Measurements from ENCODE around the gene CDCA5. TPM values are rescaled to one million over a fixed set of nuclear protein-coding genes. Genes with fewer than 3 reads are reported as not detected.
A peak's percentile ranks its signal among the peaks of the same experiment; 100 is the strongest.
"Not testable (repeated sequence)": the region's sequence is repeated elsewhere in the genome, so short reads cannot be mapped to it uniquely, and the experiment has no call there.

Gene CDCA5
- total RNA-seq, 5 donors from 2014 or later (not counting 1 experiment from before 2014, with no cell fraction given) = 1.2 to 4.2 (median 1.7) TPM

DNA sequence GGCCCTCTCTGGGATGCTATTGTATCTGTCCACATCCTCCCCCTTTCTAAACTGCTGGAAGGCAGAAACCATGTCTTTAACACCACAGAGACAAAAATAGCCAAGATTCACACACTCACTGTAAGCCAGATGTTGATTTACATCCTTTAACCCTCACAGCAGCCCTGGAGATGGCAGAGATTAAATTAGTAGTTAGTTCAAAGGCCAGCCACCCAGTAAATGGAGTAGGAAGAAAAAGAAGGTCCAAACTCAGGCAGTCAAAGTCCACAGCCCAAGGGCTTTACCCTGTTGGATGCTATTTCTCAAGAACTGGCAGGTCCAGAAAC is 35.8 kb upstream of the CDCA5 start:
- ChIA-PET POLR2A (no interaction called here), CTCF (no interaction called here)
- ATAC-seq (replicated peaks in 1 of 4) = no peak
- Histone ChIP-seq H3K27ac (ENCODE audit: low read length) (peak overlapping the region; percentile 18), H3K4me1 (ENCODE audit: control insufficient read depth in 1 of 2, extremely low read depth in 1 of 2, insufficient read depth in 2 of 2, low read length in 2 of 2) (peaks cover 13 to 58% of the 10 kb centered on the region in 2 experiments), H3K27me3 (replicated peaks in 1 of 2; ENCODE audit: control insufficient read depth in 2 of 2, extremely low read depth in 1 of 2, insufficient read depth in 2 of 2, low read length in 1 of 2) (no peaks in the 10 kb centered on the region), H3K4me3 (ENCODE audit: control insufficient read depth in 1 of 2, extremely low read depth in 1 of 2, low read length in 1 of 2) (no peak overlapping the region), H3K36me3 (ENCODE audit: control insufficient read depth in 2 of 2, extremely low read depth in 1 of 2, insufficient read depth in 1 of 2, low read length in 1 of 2) (peaks cover 5 to 51% of the 10 kb centered on the region in 2 donors), H3K9me3 (no peaks in the 10 kb centered on the region)
- Mint-ChIP-seq H3K36me3 (peaks cover 44% of the 10 kb centered on the region), H3K9me3 (no peaks in the 10 kb centered on the region), H3K4me3 (peak overlapping the region in 2 of 3 donors; percentile 31 to 96), H3K27ac (no peak overlapping the region), H3K4me1 (peaks cover 47 to 71% (median 63%) of the 10 kb centered on the region in 3 donors), H3K27me3 (no peaks in the 10 kb centered on the region)
- no peak for DNase-seq

- Mint-ChIP-seq H3K27ac (peak overlapping the region; percentile 55 to 93), H3K4me3 (peak overlapping the region in 1 of 3 donors; percentile 28), H3K36me3 (peaks cover 39% of the 10 kb centered on the region), H3K4me1 (peaks cover 42 to 72% (median 61%) of the 10 kb centered on the region in 3 donors)
- ATAC-seq (replicated peaks in 1 of 4); H3K27me3 Mint-ChIP-seq; DNase-seq; H3K9me3 ChIP-seq; H3K9me3 Mint-ChIP-seq; H3K4me3 ChIP-seq (ENCODE audit: control insufficient read depth in 1 of 2, extremely low read depth in 1 of 2, low read length in 1 of 2); POLR2A ChIA-PET; H3K27me3 ChIP-seq (replicated peaks in 1 of 2; ENCODE audit: control insufficient read depth in 2 of 2, extremely low read depth in 1 of 2, insufficient read depth in 2 of 2, low read length in 1 of 2): not testable (repeated sequence)
- Histone ChIP-seq H3K4me1 (ENCODE audit: control insufficient read depth in 1 of 2, extremely low read depth in 1 of 2, insufficient read depth in 2 of 2, low read length in 2 of 2) (peaks cover 13 to 58% of the 10 kb centered on the region in 2 experiments), H3K36me3 (ENCODE audit: control insufficient read depth in 2 of 2, extremely low read depth in 1 of 2, insufficient read depth in 1 of 2, low read length in 1 of 2) (peaks cover 0 to 45% of the 10 kb centered on the region in 2 donors), H3K27ac (ENCODE audit: low read length) (peak overlapping the region; percentile 58)
- CTCF ChIA-PET = interaction anchor here in 1 of 2 donors (0.5 kb wide), 1 partner anchor 213 kb away, joined by 3 read pairs; no protein-coding TSS in a partner anchor
- WGBS (ENCODE audit: insufficient coverage) = 95% methylated on average over 14 of the region's 18 CpGs
Observed at GRCh38 chr11:65118891-65119669, 35.2 kb upstream of the CDCA5 start.

DNA sequence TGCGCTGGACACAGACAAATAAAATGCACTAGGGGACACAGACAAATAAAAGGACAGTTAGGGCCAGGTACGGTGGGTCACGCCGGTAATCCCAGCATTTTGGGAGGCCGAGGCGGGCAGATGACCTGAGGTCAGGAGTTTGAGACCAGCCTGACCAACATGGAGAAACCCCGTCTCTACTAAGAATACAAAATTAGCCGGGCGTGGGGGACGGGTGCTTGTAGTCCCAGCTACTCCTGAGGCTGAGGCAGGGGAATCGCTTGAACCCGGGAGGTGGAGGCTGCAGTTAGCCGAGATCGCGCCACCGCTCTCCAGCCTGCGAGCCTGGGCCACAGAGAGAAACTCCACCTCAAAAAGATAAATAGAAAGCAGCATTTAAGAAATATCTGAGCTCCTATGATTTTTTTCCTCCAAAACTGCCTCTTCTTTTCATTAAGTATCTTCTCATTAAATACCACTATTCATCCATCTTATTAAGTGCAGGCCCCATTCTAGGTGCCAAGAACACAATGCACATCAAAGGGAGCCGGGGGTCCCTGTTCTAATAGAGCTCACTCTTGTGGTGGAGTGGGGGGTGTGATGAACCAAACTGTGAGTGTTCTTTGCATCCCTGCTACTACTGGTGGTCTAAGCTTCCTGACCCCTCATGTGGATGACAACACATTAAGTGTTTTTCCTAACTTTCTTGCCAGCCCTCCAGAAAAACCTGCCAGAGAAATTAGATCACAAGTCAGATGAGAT is 34.4 kb upstream of the CDCA5 start:
- no peak overlapping the region for H3K4me3 ChIP-seq (ENCODE audit: control insufficient read depth in 1 of 2, extremely low read depth in 1 of 2, low read length in 1 of 2)
- H3K27me3 ChIP-seq (replicated peaks in 1 of 2; ENCODE audit: control insufficient read depth in 2 of 2, extremely low read depth in 1 of 2, insufficient read depth in 2 of 2, low read length in 1 of 2) = no peaks in the 10 kb centered on the region
- DNase-seq = no peak
- peak overlapping the region; percentile 93 for H3K27ac Mint-ChIP-seq
- peaks cover 45 to 75% (median 64%) of the 10 kb centered on the region in 3 donors for H3K4me1 Mint-ChIP-seq
- no peaks in the 10 kb centered on the region for H3K9me3 Mint-ChIP-seq
- 94% methylated on average over 13 of the region's 18 CpGs for WGBS (ENCODE audit: insufficient coverage)
- CTCF ChIA-PET = interaction anchor here in 1 of 2 donors (0.5 to 0.6 kb wide), 2 partner anchors 57 to 214 kb away, joined by 3 read pairs; no protein-coding TSS in a partner anchor
- H3K4me1 ChIP-seq (ENCODE audit: control insufficient read depth in 1 of 2, extremely low read depth in 1 of 2, insufficient read depth in 2 of 2, low read length in 2 of 2) = peaks cover 16 to 59% of the 10 kb centered on the region in 2 experiments
- POLR2A ChIA-PET = interaction anchor here (0.6 to 1.7 kb wide), 3 partner anchors 9 to 17 kb away, joined by 4 to 5 read pairs (median 4); partner anchors contain the start of gene SYVN1 (in 1 of the 2)
- H3K9me3 ChIP-seq = no peaks in the 10 kb centered on the region
- H3K36me3 ChIP-seq (ENCODE audit: control insufficient read depth in 2 of 2, extremely low read depth in 1 of 2, insufficient read depth in 1 of 2, low read length in 1 of 2) = peaks cover 0 to 45% of the 10 kb centered on the region in 2 donors
- no peaks in the 10 kb centered on the region for H3K27me3 Mint-ChIP-seq
- peak overlapping the region; percentile 58 for H3K27ac ChIP-seq (ENCODE audit: low read length)
- H3K36me3 Mint-ChIP-seq = peaks cover 38% of the 10 kb centered on the region
- H3K4me3 Mint-ChIP-seq = peak overlapping the region; percentile 86 to 88 (median 87)
- no peak for ATAC-seq (replicated peaks in 1 of 4)

DNA sequence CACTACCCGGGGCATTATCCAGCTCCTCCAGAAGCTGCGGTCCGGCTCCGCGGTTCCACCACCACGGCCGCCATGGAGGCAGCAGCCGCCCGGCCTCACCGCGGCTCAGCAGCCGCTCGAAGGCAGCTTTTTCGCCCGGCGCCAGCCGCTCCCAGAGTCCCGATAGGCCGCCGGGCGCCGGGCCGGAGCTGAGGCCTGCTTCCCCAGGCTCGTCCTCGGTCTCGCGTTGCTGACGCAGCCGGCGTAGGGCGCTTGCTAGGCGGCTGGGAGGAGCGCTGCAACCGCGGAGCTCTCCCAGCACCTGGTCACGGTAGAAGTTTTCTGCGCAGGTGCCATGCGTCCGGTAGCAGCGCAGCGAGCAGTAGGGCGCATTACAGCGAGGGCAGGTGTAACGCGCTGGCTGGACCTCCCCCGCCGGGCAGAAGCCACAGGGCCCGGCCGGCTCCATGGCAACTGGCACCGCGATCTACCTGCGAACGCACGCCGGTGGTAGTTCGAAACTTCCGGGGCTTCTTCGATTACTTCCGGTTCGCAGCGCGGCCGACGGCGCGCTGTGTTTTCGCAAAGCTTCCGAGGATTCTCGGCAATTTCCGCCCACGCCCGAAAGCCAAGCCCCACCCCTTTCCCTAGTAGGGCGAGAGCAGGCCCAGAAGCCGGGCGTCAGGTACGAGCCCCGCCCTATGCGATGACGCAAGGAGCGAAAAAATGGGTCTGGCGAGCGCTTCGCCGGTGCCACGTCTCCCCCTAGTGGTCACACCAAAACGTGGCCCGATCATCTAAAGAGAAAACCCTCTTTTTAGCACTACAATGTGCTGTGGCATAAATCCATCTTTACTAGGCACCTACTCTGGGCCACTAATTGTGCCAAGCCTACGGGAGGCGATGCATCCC is 33.6 kb upstream of the CDCA5 start, which contains the start of gene ZNHIT2:
TSS of gene ZNHIT2 (minus strand) at position 496 of the 891 bp plus-strand sequence. CDS start at position 448, 48 bp downstream.
- under 1% methylated on average over 84 of the region's 89 CpGs for WGBS (ENCODE audit: insufficient coverage)
- peaks cover 0 to 45% of the 10 kb centered on the region in 2 donors for H3K36me3 ChIP-seq (ENCODE audit: control insufficient read depth in 2 of 2, extremely low read depth in 1 of 2, insufficient read depth in 1 of 2, low read length in 1 of 2)
- H3K27me3 Mint-ChIP-seq = no peaks in the 10 kb centered on the region
- ATAC-seq (replicated peaks in 1 of 4) (peak; percentile 71 to 76 (median 74)), DNase-seq (peak; percentile 99 to 100 (median 100))
- no peaks in the 10 kb centered on the region for H3K9me3 Mint-ChIP-seq
- H3K27me3 ChIP-seq (replicated peaks in 1 of 2; ENCODE audit: control insufficient read depth in 2 of 2, extremely low read depth in 1 of 2, insufficient read depth in 2 of 2, low read length in 1 of 2) = no peaks in the 10 kb centered on the region
- peak within 1 kb of the TSS; percentile 83 for H3K27ac ChIP-seq (ENCODE audit: low read length)
- POLR2A ChIA-PET = interaction anchor here (1.0 to 1.7 kb wide), 2 partner anchors 17 to 18 kb away, joined by 4 to 5 read pairs; partner anchors contain the start of gene SYVN1 (in 1 of the 2)
- CTCF ChIA-PET = interaction anchor here in 1 of 2 donors (0.6 to 0.8 kb wide), 4 partner anchors 19 to 193 kb away, joined by 3 to 5 read pairs (median 3); partner anchors contain the start of genes CAPN1 and PPP2R5B
- no peaks in the 10 kb centered on the region for H3K9me3 ChIP-seq
- H3K4me3 Mint-ChIP-seq = peak within 1 kb of the TSS; percentile 86 to 88 (median 87)
- H3K4me1 Mint-ChIP-seq = peaks cover 39 to 73% (median 64%) of the 10 kb centered on the region in 3 donors
- H3K36me3 Mint-ChIP-seq = peaks cover 37% of the 10 kb centered on the region
- H3K27ac Mint-ChIP-seq = peak within 1 kb of the TSS; percentile 93
- peaks cover 19 to 59% of the 10 kb centered on the region in 2 experiments for H3K4me1 ChIP-seq (ENCODE audit: control insufficient read depth in 1 of 2, extremely low read depth in 1 of 2, insufficient read depth in 2 of 2, low read length in 2 of 2)
- peak within 1 kb of the TSS; percentile 73 to 80 for H3K4me3 ChIP-seq (ENCODE audit: control insufficient read depth in 1 of 2, extremely low read depth in 1 of 2, low read length in 1 of 2)

DNA sequence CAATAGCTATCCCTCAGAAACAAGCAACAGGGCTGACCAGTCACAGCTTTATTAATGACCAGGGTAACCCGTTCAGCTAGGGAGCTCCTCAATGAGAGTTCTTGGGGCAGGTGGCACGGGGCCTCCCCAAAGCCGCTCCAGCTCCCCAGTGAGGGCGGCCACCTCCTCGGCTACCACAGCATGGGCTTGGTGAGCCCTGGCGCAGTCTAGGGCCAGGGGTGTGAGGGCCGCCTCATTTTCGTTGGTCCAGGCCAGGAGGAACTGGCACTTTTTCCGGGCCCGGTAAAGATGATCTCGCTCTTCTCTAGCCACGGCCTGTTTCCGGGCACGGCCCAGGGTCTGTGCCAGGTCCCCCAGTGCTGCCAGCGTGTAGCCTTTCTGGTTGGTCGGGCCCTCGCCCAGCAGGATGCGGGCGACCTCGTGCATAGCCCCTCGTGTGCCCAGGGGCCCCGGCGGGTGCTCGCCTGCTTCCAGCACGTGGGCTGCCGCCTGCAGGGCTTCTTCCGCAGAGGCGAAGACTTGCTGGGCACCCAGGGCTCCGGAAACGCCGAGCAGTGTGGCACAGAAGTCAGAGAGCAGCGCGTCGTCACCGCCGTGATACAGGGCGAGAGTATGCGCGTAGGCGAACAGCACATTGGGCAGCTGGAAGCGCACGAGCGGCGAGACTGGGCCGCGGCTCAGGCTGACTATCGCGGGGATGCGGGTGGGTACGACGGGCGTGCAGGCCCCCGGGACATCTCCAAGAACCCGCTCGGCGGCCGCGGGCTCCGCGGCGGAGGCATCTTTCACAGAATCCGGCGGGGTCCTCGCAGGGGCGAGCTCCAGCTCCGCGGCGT is 32.7 kb upstream of the CDCA5 start:
- peak overlapping the region; percentile 90 to 92 for H3K27ac Mint-ChIP-seq
- H3K27ac ChIP-seq (ENCODE audit: low read length) = peak overlapping the region; percentile 83
- POLR2A ChIA-PET = interaction anchor here in 1 of 2 donors (1.7 kb wide), 1 partner anchor 19 kb away, joined by 4 read pairs; no protein-coding TSS in a partner anchor
- H3K9me3 Mint-ChIP-seq = no peaks in the 10 kb centered on the region
- CTCF ChIA-PET = no interaction called here
- peak overlapping the region; percentile 86 to 87 (median 86) for H3K4me3 Mint-ChIP-seq
- no peaks in the 10 kb centered on the region for H3K27me3 ChIP-seq (replicated peaks in 1 of 2; ENCODE audit: control insufficient read depth in 2 of 2, extremely low read depth in 1 of 2, insufficient read depth in 2 of 2, low read length in 1 of 2)
- peak; percentile 10 to 21 (median 14) for ATAC-seq (replicated peaks in 1 of 4)
- DNase-seq = peak in 33 of 35 experiments; percentile 37 to 75 (median 63)
- H3K9me3 ChIP-seq = no peaks in the 10 kb centered on the region
- H3K36me3 ChIP-seq (ENCODE audit: control insufficient read depth in 2 of 2, extremely low read depth in 1 of 2, insufficient read depth in 1 of 2, low read length in 1 of 2) = peaks cover 0 to 45% of the 10 kb centered on the region in 2 donors
- 17% methylated on average over 68 of the region's 68 CpGs for WGBS (ENCODE audit: insufficient coverage)
- peak overlapping the region; percentile 73 to 80 for H3K4me3 ChIP-seq (ENCODE audit: control insufficient read depth in 1 of 2, extremely low read depth in 1 of 2, low read length in 1 of 2)
- peaks cover 38 to 69% (median 61%) of the 10 kb centered on the region in 3 donors for H3K4me1 Mint-ChIP-seq
- peaks cover 29% of the 10 kb centered on the region for H3K36me3 Mint-ChIP-seq
- H3K27me3 Mint-ChIP-seq = no peaks in the 10 kb centered on the region
- peaks cover 19 to 64% of the 10 kb centered on the region in 2 experiments for H3K4me1 ChIP-seq (ENCODE audit: control insufficient read depth in 1 of 2, extremely low read depth in 1 of 2, insufficient read depth in 2 of 2, low read length in 2 of 2)
